ENCODE results near the gene HRK.
A peak's percentile ranks its signal among the peaks of the same experiment; 100 is the strongest.

The HRK gene

GRCh38 chr12:116898669-116899068, 17.4 kb upstream of the HRK start:
- DNase-seq (ENCODE audit: low read depth) = no peak

DNA sequence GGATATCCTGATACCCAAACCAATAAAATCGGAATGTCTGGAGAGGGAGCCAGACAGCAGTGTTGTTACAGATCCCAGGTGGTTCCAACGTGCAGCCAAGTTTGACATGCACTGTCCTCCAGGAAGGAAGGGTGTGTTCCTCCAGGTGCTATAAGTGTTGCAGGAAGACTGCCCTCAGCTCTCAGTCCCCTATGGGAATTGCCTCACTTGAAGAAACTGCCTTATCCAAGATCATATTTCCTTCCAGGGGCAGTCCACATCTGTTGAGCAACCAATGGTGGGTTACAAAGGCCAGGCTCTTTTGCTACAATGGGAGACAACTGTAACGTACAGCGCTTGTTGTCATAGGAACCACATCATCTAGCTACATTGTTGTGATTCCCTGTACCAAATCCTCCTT, 16.2 kb upstream of the HRK start:
- no peak for DNase-seq (ENCODE audit: low read depth)

GRCh38 chr12:116896411-116896924, 15.2 kb upstream of the HRK start:
- DNase-seq (ENCODE audit: low read depth) = no peak

DNA sequence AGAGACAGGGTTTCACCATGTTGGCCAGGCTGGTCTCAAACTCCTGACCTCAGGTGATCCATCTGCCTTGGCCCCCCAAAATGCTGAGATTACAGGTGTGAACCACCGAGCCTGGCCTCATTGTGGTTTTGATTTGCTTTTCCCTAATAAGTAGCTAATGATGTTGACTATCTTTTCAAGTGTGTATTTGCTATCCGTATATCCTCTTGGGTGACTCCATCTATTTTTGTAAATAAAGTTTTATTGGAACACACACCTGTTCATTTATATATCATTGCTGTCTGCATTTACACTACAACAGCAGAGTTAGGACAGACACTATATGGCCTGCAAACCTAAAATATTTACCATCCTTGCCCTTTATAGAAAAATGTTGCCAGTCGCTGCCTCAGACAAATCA, 13.7 kb upstream of the HRK start:
- no peak for DNase-seq (ENCODE audit: low read depth)

- DNase-seq (ENCODE audit: low read depth) = peak; percentile 39
Measured at GRCh38 chr12:116892349-116893140, 11.3 kb upstream of the HRK start.

- no peak for DNase-seq (ENCODE audit: low read depth)
Measured at GRCh38 chr12:116891019-116891418, 9.8 kb upstream of the HRK start.

DNA sequence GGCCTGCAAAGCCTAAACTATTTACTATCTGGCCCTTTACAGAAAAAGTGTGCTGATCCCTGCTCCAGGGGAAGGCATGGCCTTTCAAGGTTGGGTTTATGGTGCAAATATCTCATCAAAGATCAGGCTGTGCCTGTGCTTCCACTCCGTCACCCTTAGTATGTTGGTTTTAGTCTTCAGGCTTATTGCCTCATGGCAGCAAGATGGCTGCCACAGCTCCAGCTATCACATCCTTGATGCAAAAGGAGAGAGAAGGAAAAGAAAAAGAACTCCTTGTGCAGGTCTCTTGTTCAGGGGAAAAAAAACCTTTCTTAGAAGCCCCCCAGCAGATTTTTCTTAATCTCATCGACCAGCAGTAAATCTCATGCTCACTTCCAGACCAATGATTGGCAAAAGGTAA, 9.1 kb upstream of the HRK start:
- DNase-seq (ENCODE audit: low read depth) = no peak

GRCh38 chr12:116887897-116888296, 6.7 kb upstream of the HRK start:
- DNase-seq (ENCODE audit: low read depth) = no peak

GRCh38 chr12:116887244-116887643, 6.0 kb upstream of the HRK start:
- DNase-seq (ENCODE audit: low read depth) = no peak

GRCh38 chr12:116885491-116885890, 4.2 kb upstream of the HRK start:
- DNase-seq (ENCODE audit: low read depth) = no peak

GRCh38 chr12:116884871-116885270, 3.6 kb upstream of the HRK start:
- no peak for DNase-seq (ENCODE audit: low read depth)

DNA sequence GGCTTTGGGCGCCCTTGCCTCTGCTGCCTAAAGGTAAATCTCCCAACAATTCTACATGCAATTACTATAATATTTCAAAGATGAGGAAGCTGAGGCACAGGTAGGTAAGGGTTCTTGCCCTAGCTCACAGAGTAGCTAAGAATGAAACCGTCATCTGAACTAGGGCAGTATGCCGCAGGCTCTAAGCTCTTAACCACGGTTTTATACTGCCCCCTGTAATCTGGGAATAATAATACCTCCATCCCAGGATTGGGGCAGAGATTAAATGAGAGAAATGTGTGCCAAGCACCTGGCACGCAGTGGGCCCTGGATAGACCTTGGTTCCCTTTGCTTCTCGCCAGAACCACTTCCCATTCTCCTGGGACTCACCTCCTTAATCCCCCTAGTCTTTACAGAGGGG, 1.5 kb upstream of the HRK start:
- peak; percentile 70 for DNase-seq (ENCODE audit: low read depth)

DNA sequence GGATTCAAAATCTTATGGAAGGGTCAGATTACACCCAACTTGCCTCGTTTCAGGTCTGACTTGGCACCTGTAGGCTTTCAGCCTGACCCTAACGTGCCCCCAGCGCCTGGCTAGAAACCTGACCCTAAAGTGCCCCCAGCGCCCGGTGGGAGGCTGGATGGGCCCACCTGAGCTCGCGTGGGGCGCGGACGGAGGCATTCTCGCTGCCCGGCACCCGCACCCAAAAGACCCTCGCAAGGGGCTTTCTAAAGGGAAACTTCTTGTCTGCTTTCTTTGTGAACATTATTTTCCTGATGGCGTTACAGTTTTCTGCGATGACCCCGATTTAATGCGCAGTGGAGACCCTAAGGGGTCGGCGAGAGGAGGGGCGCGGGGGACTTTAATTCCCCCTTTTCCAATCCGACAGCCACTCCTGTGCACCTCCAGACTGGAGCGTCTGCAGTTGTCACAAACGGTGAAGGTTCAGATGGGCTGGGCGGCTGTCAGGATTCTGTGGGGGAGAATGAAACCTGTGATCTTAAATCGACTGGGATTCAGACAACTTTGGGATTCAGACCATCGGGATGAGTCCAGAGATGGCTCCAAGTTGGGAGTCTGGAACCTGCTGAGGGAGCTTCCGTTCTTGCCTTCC, 751 bp upstream of the HRK start:
- DNase-seq (ENCODE audit: low read depth) = no peak

DNA sequence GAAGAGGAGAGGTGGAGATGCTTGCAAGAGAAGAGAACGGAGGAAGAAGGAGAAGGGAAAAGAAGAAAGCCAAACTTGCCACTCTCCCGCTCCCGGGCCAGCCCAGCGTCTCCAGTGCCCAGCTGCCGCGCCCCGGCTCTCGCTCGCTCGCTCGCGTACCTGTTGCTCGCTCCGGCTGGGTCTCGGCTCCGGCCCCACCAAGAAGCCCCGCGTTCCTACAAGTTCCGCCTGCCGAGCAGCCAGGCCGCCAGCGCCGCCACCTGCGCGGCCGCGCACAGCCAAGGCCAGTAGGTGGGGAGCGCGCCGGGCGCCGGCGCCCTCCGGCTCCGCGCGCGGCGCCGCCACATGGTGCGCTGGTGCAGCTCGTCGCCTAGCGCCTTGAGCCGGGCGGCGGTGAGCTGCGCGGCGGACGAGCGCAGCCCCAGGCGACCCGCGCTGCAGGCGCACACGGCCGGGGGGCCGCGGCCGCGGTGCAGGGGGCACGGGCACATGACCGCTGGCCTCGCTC, 370 bp downstream of the HRK start:
- peak; percentile 61 for DNase-seq (ENCODE audit: low read depth)

DNA sequence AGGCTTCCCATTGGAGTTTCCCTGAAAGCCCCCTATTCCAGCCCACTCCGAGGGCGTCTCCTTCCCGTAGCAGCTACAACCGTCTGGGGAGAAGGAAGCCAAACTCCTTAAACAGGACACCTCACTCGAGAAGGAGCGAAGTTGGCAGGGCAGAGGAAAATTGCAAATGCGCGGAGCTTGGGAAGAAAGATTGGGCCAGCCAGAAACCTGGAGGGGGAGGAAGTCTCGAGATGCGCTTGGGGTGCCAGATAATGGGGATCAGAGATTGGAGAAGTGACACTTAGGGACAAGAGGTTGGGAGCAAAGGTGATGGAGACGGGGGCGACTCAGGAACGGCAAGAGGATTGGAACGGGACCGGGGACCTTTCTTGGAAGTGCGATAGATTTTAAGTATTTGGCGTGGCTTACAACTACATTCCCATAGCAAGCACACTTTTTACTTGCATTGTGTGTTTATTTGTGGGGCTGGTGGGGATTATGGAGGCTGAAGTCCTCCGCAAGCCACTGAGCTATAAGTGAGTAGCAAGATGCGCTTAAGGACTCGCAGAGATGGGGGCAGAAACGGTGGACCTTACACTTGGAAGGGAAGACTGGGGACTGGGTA, 926 bp downstream of the HRK start:
- DNase-seq (ENCODE audit: low read depth) = no peak

GRCh38 chr12:116879509-116880212, 1.6 kb downstream of the HRK start:
- DNase-seq (ENCODE audit: low read depth) = no peak

DNA sequence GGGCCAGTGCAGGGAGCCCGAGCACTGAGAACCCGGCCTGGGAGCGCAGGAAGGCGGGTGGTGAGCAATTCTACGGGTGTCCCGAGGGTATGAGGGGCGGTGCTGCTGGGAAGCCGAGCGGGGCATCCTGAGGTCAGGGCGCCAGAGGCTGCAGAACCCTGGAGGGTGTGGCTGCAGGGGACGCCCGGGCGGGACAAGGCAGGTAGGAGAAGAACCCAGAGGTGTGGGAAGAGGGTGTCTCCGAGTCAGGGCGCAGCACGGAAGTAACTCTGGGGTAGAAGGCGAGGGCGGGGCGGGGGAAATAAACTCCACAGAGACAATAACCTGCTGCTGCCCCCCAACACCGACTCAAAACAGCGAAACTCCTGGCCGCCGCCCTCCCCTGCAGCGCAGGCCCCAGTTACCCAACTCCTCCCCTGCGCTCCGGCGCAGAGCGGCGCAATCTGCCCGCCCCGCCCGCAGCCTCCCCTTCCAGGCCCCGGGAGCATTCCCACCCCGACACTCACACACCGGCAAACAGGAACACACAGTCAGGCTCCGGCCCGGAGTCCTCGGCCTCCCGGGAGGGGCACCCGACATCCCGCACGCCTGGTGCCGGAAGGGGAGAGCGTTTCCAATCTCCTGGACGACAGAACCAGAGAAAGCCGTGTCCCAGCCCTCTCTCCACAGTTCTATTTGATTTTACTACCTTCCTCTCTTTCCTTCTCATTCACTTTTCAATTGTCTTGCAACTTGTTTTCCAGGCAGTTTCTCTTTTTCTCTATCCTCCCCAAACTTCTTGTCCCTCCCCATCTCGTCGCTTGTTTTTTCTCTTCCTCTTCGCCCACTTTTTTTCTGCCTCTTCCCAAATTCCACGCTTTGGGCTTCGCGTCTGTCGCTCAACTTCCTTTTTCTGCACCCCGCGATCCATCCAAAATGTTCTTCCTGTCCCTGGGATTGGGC, 2.4 kb downstream of the HRK start:
- DNase-seq (ENCODE audit: low read depth) = peak; percentile 42

- DNase-seq (ENCODE audit: low read depth) = no peak
Measured at GRCh38 chr12:116876151-116876869, 4.9 kb downstream of the HRK start.

- no peak for DNase-seq (ENCODE audit: low read depth)
Measured at GRCh38 chr12:116874324-116874995, 6.8 kb downstream of the HRK start.

DNA sequence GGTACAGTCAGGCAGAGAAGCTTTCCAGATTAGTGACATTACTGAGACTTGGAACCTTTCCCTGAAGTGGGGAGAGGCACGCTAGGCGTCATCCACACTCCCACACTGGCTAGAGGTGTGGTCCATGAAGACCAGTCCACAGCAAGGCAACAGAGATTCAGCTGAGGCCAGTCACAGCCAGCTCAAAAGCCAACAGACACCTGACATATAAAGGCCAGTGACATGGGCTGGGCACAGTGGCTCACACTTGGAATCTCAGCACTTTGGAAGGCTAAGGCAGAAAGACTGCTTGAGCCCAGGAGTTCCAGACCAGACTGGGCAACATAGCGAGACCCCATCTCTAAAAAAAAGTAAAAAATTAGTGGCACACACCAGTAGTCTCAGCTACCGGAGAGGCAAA, 10.9 kb downstream of the HRK start:
- no peak for DNase-seq (ENCODE audit: low read depth)

All from ELR (cell line).